Pancreas (tissue), 10 donors: ENCODE measurements around the gene WNT7A. TPM values are rescaled to one million over a fixed set of nuclear protein-coding genes. Genes with fewer than 3 reads are reported as not detected.
A peak's percentile ranks its signal among the peaks of the same experiment; 100 is the strongest.

Experiments used
- ATAC-seq, 4 donors: fragments of 200-7000 bp; cut with Tn5 transposase; one replicate each; pipeline versions ENCODE4 v1.8.0 to v1.9.1; 2020; ENCODE audit warnings: mild to moderate bottlenecking in 4 of 4, moderate library complexity in 4 of 4
- DNase-seq, 6 donors: peaks; one replicate each; pipeline ENCODE4 v3.0.0-alpha.2; 2020
- FAIRE-seq: peaks from 2 replicates; lab custom pipeline; 2012; peaks lifted over from hg19 to GRCh38; lab: Jason Lieb, UNC
- H3K27ac ChIP-seq, 4 donors: fragments of 200-600 bp; sonication (generic); 1 replicate in 3 of 4; 2 replicates in 1 of 4; pipeline versions ENCODE4 v1.5.0 to v1.8.0; 2020
- H3K27me3 ChIP-seq, 4 donors: fragments of 200-600 bp; one replicate each; pipeline ENCODE4 v1.8.0; 2021
- H3K36me3 ChIP-seq, 3 donors: fragments of 200-600 bp; sonication (generic) in 1 of 3; one replicate each; pipeline versions ENCODE4 v1.5.0 to v1.8.0; 2020 to 2021
- H3K4me1 ChIP-seq, 3 donors: fragments of 200-600 bp; one replicate each; pipeline ENCODE4 v1.8.0; 2021
- H3K4me3 ChIP-seq, 4 donors: fragments of 200-600 bp; sonication (generic) in 2 of 4; one replicate each; pipeline versions ENCODE4 v1.5.0 to v1.8.0; 2020 to 2021
- H3K9me3 ChIP-seq, 4 donors: fragments of 200-600 bp; one replicate each; pipeline ENCODE4 v1.8.0; 2021
- WGBS, 2 donors: extraction: QIAGEN DNeasy Blood & Tissue Kit; methylation state at CpG; one replicate each; pipeline ENCODE4 v1.1.7; 2013; 5-methylcytosine and 5-hydroxymethylcytosine counted together
- intact Hi-C, 3 donors: fragments of 100-400 bp; cut with DNase I; formaldehyde crosslinking; loops; one replicate each; pipeline versions ENCODE4 v1.11.1 to v1.14.2; 2022
- polyA plus RNA-seq, 2 donors: library from polyadenylated mRNA; stranded (reverse); fragments of 200-250 nt; gene quantifications; one replicate each; pipeline ENCODE4 v1.2.3, GENCODE V29; 2013
- total RNA-seq, 6 donors: library from RNA; stranded (reverse); fragmentation: NEBNext Ultra II Directional in 4 of 6; extraction: Animal tissue kit (Norgen Biotek cat#: 25700) in 4 of 6; gene quantifications; one replicate each; pipeline versions ENCODE4 v1.2.1 to v1.2.4, GENCODE V29; 2021 to 2023
- TF ChIP-seq, protein P1 (sequence below), 4 donors: fragments of 200-600 bp; sonication (generic) in 3 of 4; IDR thresholded peaks; one replicate each; pipeline versions ENCODE4 v1.5.0 to v1.8.0; 2021; ENCODE audit warnings: antibody characterized with exemption in 4 of 4
- donor health status: healthy with polysubstance abuse.
- donor health status: DM: no; HTN: no; CAD: no; lungs with moderate emphysema.
- donor health status: DM: no; HTN: no; CAD: no.
- donor health status: control.
- donor health status: control.
- donor health status: Bipolar disorder and iron deficiency.
- donor health status: DM: yes; HTN: yes; CAD: no.
- donor health status: DM: no; HTN: no; CAD: no.
- donor health status: DM: no; HTN: no; CAD: no.
- donor health status: DM: yes; HTN: yes; CAD: no.

Gene WNT7A
- total and polyA plus RNA-seq, 8 donors, result 0.04 to 0.31 (median 0.09) TPM; not detected in 1

GRCh38 chr3:13882876-13883275, 3.0 kb upstream of the WNT7A start:
- TF ChIP-seq, protein P1, sequence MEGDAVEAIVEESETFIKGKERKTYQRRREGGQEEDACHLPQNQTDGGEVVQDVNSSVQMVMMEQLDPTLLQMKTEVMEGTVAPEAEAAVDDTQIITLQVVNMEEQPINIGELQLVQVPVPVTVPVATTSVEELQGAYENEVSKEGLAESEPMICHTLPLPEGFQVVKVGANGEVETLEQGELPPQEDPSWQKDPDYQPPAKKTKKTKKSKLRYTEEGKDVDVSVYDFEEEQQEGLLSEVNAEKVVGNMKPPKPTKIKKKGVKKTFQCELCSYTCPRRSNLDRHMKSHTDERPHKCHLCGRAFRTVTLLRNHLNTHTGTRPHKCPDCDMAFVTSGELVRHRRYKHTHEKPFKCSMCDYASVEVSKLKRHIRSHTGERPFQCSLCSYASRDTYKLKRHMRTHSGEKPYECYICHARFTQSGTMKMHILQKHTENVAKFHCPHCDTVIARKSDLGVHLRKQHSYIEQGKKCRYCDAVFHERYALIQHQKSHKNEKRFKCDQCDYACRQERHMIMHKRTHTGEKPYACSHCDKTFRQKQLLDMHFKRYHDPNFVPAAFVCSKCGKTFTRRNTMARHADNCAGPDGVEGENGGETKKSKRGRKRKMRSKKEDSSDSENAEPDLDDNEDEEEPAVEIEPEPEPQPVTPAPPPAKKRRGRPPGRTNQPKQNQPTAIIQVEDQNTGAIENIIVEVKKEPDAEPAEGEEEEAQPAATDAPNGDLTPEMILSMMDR (IDR thresholded peaks at IDR 0.05), result no peak
- no peak for FAIRE-seq

GRCh38 chr3:13881536-13882410, 1.9 kb upstream of the WNT7A start:
- FAIRE-seq (no peak), ATAC-seq (no peak), DNase-seq (peak in 1 of 6 donors; percentile 1)
- Histone ChIP-seq H3K4me3 (no peak overlapping the region), H3K27me3 (peaks cover 0 to 5% (median 0%) of the 10 kb centered on the region in 4 donors), H3K4me1 (peaks cover 0 to 3% (median 0%) of the 10 kb centered on the region in 3 donors), H3K36me3 (no peaks in the 10 kb centered on the region), H3K27ac (no peak overlapping the region), H3K9me3 (no peaks in the 10 kb centered on the region)
- intact Hi-C loops, result loop anchor here in 1 of 3 donors (5.0 to 10.0 kb wide), 2 partner anchors 224 to 387 kb away; no protein-coding TSS in a partner anchor
- TF ChIP-seq, protein P1 (IDR thresholded peaks at IDR 0.05), result no peak
- WGBS, 2 donors, result 66 to 71% methylated on average over 7 of the region's 7 CpGs

More at GRCh38 chr3:13882876-13883275, 3.0 kb upstream of the WNT7A start:
- WGBS, 2 donors, result 65 to 70% methylated on average over 3 of the region's 3 CpGs
- H3K27me3 ChIP-seq, result peaks cover 0 to 5% (median 0%) of the 10 kb centered on the region in 4 donors
- ATAC-seq (no peak), DNase-seq (no peak)
- no peaks in the 10 kb centered on the region for H3K36me3 ChIP-seq
- H3K4me3 ChIP-seq, result no peak overlapping the region
- H3K27ac ChIP-seq, result no peak overlapping the region
- intact Hi-C loops, result loop anchor here in 1 of 3 donors (5.0 to 10.0 kb wide), 2 partner anchors 226 to 388 kb away; no protein-coding TSS in a partner anchor
- no peaks in the 10 kb centered on the region for H3K9me3 ChIP-seq
- H3K4me1 ChIP-seq, result peaks cover 0 to 3% (median 0%) of the 10 kb centered on the region in 3 donors

- Histone ChIP-seq H3K27ac (no peak overlapping the region), H3K4me3 (peak overlapping the region in 1 of 4 donors; percentile 43), H3K27me3 (peaks cover 0 to 5% (median 0%) of the 10 kb centered on the region in 4 donors), H3K36me3 (no peaks in the 10 kb centered on the region), H3K4me1 (peaks cover 0 to 3% (median 0%) of the 10 kb centered on the region in 3 donors), H3K9me3 (no peaks in the 10 kb centered on the region)
- TF ChIP-seq, protein P1 (IDR thresholded peaks at IDR 0.05), result no peak
- 5% methylated on average over 15 of the region's 15 CpGs for WGBS, 2 donors
- ATAC-seq (peak in 2 of 4 donors; percentile 21 to 24), FAIRE-seq (no peak), DNase-seq (peak in 1 of 6 donors; percentile 76)
- intact Hi-C loops, result loop anchor here in 1 of 3 donors (5.0 to 10.0 kb wide), 2 partner anchors 223 to 386 kb away; no protein-coding TSS in a partner anchor
Observed at GRCh38 chr3:13880811-13881156, 913 bp upstream of the WNT7A start.

- Histone ChIP-seq H3K9me3 (no peaks in the 10 kb centered on the region), H3K4me1 (peaks cover 0 to 3% (median 0%) of the 10 kb centered on the region in 3 donors), H3K36me3 (no peaks in the 10 kb centered on the region), H3K4me3 (peak overlapping the region in 3 of 4 donors; percentile 10 to 43 (median 20)), H3K27me3 (peaks cover 0 to 5% (median 0%) of the 10 kb centered on the region in 4 donors), H3K27ac (no peak overlapping the region)
- intact Hi-C loops, result loop anchor here in 1 of 3 donors (10.0 kb wide), 1 partner anchor 215 kb away; no protein-coding TSS in a partner anchor
- TF ChIP-seq, protein P1 (IDR thresholded peaks at IDR 0.05), result no peak
- ATAC-seq (peak; percentile 8 to 71 (median 52)), FAIRE-seq (no peak), DNase-seq (peak in 2 of 6 donors; percentile 74 to 86)
- WGBS, 2 donors, result 1% methylated on average over 51 to 64 of the region's 64 CpGs
Observed at GRCh38 chr3:13879102-13879945, 547 bp downstream of the WNT7A start.
